DND-41 (cell line): ENCODE results near the gene TOP3B.

Experiments
- ATAC-seq: fragments of 200-7000 bp; cut with Tn5 transposase; 3 replicates; pipeline ENCODE4 v1.9.1; 2021; ENCODE audit warnings: low read depth; ENCODE audit not compliant: insufficient read depth
- DNase-seq: peaks from one replicate; pipeline ENCODE4 v3.0.0-alpha.2; 2020
- H2AFZ ChIP-seq: 2 replicates; pipeline ENCODE4 v1.6.0; 2012; ENCODE audit warnings: low read depth, low read length
- H3K27ac ChIP-seq: 2 replicates; pipeline ENCODE4 v1.5.1; 2012; ENCODE audit warnings: low read length, inconsistent platforms
- H3K27me3 ChIP-seq: fragments of 200-600 bp; sonication (generic); 2 replicates; pipeline ENCODE4 v1.6.0; 2012; ENCODE audit warnings: low read length, mild to moderate bottlenecking, inconsistent platforms; ENCODE audit not compliant: insufficient read depth, poor library complexity
- H3K36me3 ChIP-seq: 2 replicates; pipeline ENCODE4 v1.5.1; 2012; ENCODE audit warnings: low read length, inconsistent platforms; ENCODE audit not compliant: insufficient read depth
- H3K4me1 ChIP-seq: 2 replicates; pipeline ENCODE4 v1.5.1; 2012; ENCODE audit warnings: mild to moderate bottlenecking, low read length; ENCODE audit not compliant: insufficient read depth
- H3K4me2 ChIP-seq: 2 replicates; pipeline ENCODE4 v1.6.0; 2012; ENCODE audit warnings: mild to moderate bottlenecking, moderate library complexity, low read length, inconsistent platforms; ENCODE audit not compliant: insufficient read depth
- H3K4me3 ChIP-seq, 2 experiments: fragments of 200-600 bp in 1 of 2; shearing (Covaris generic) in 1 of 2; 2 replicates each; pipeline ENCODE4 v1.5.1; 2012 to 2016; ENCODE audit warnings: inconsistent platforms in 2 of 2, low read length in 2 of 2, mild to moderate bottlenecking in 2 of 2, low read depth in 1 of 2, moderate library complexity in 1 of 2
- H3K79me2 ChIP-seq: 2 replicates; pipeline ENCODE4 v1.6.0; 2012; ENCODE audit warnings: low read length, inconsistent platforms; ENCODE audit not compliant: insufficient read depth
- H3K9ac ChIP-seq: 2 replicates; pipeline ENCODE4 v1.6.0; 2012; ENCODE audit warnings: low read depth, mild to moderate bottlenecking, inconsistent platforms, low read length, moderate library complexity
- H3K9me3 ChIP-seq: 2 replicates; pipeline ENCODE4 v1.5.1; 2012; ENCODE audit warnings: low read length, moderate library complexity, mild to moderate bottlenecking, inconsistent platforms; ENCODE audit not compliant: insufficient read depth, severe bottlenecking
- H4K20me1 ChIP-seq: 2 replicates; pipeline ENCODE4 v1.6.0; 2012; ENCODE audit warnings: low read length; ENCODE audit not compliant: insufficient read depth
- EZH2 ChIP-seq: IDR thresholded peaks from 3 replicates; pipeline ENCODE4 v1.6.1; 2012; ENCODE audit warnings: borderline replicate concordance, low read depth, mild to moderate bottlenecking, moderate library complexity, low read length, inconsistent platforms; ENCODE audit not compliant: severe bottlenecking
- TF ChIP-seq, protein P1 (sequence below): IDR thresholded peaks from 2 replicates; pipeline ENCODE4 v1.5.1; 2012; ENCODE audit warnings: borderline replicate concordance, low read length, moderate library complexity, mild to moderate bottlenecking; ENCODE audit not compliant: poor library complexity, severe bottlenecking; ENCODE audit errors: extremely low read depth

The TOP3B gene

GRCh38 chr22:21964234-21964633 lies 18.4 kb downstream of the TOP3B start:
- DNase-seq (no peak), ATAC-seq (no peak)
- Histone ChIP-seq H3K4me3 (no peak overlapping the region), H3K4me2 (no peak overlapping the region), H3K4me1 (no peaks in the 10 kb centered on the region), H3K79me2 (no peaks in the 10 kb centered on the region), H3K27me3 (no peaks in the 10 kb centered on the region), H3K9ac (no peak overlapping the region), H3K9me3 (no peaks in the 10 kb centered on the region), H2AFZ (no peak overlapping the region), H4K20me1 (no peaks in the 10 kb centered on the region; the same call in 1 of the 2 replicates), H3K36me3 (peaks cover 94% of the 10 kb centered on the region), H3K27ac (no peak overlapping the region)
- no peak for TF ChIP-seq EZH2

- Histone ChIP-seq H3K36me3 (peaks cover 95% of the 10 kb centered on the region), H3K27ac (no peak overlapping the region), H2AFZ (no peak overlapping the region), H4K20me1 (no peaks in the 10 kb centered on the region; the same call in 1 of the 2 replicates), H3K4me2 (no peak overlapping the region), H3K4me3 (no peak overlapping the region), H3K79me2 (no peaks in the 10 kb centered on the region), H3K27me3 (no peaks in the 10 kb centered on the region), H3K9me3 (no peaks in the 10 kb centered on the region), H3K4me1 (no peaks in the 10 kb centered on the region), H3K9ac (no peak overlapping the region)
- ATAC-seq (no peak), DNase-seq (no peak)
- TF ChIP-seq EZH2, result no peak
Observed at GRCh38 chr22:21963790-21964211, 18.8 kb downstream of the TOP3B start.

- Histone ChIP-seq H3K4me3 (no peak overlapping the region), H3K36me3 (peaks cover 95% of the 10 kb centered on the region), H3K4me1 (no peaks in the 10 kb centered on the region), H3K27ac (no peak overlapping the region), H3K27me3 (no peaks in the 10 kb centered on the region), H3K79me2 (no peaks in the 10 kb centered on the region), H3K9ac (no peak overlapping the region), H3K9me3 (no peaks in the 10 kb centered on the region), H2AFZ (no peak overlapping the region), H3K4me2 (no peak overlapping the region), H4K20me1 (no peaks in the 10 kb centered on the region; the same call in 1 of the 2 replicates)
- ATAC-seq (no peak), DNase-seq (no peak)
- no peak for TF ChIP-seq EZH2
- TF ChIP-seq, protein P1, sequence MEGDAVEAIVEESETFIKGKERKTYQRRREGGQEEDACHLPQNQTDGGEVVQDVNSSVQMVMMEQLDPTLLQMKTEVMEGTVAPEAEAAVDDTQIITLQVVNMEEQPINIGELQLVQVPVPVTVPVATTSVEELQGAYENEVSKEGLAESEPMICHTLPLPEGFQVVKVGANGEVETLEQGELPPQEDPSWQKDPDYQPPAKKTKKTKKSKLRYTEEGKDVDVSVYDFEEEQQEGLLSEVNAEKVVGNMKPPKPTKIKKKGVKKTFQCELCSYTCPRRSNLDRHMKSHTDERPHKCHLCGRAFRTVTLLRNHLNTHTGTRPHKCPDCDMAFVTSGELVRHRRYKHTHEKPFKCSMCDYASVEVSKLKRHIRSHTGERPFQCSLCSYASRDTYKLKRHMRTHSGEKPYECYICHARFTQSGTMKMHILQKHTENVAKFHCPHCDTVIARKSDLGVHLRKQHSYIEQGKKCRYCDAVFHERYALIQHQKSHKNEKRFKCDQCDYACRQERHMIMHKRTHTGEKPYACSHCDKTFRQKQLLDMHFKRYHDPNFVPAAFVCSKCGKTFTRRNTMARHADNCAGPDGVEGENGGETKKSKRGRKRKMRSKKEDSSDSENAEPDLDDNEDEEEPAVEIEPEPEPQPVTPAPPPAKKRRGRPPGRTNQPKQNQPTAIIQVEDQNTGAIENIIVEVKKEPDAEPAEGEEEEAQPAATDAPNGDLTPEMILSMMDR, result no peak
Observed at GRCh38 chr22:21963286-21963685, 19.3 kb downstream of the TOP3B start.

DNA sequence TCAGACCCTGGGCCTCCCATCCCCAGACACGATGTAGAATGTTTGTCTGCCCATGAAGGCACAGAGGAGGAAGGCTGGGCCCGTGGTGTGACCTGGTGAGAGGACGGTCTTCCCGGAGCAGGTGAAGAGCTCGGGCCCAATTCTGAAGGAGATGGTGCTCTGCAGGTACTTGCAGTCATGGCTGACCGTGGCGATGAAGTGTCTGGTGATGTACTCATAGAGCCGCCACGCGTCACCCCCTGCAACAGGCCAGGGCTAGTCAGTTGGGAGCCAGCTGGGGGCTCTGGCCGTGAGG lies 20.0 kb downstream of the TOP3B start:
- Histone ChIP-seq H2AFZ (no peak overlapping the region), H3K27ac (no peak overlapping the region), H3K9ac (no peak overlapping the region), H3K79me2 (no peaks in the 10 kb centered on the region), H4K20me1 (no peaks in the 10 kb centered on the region; the same call in 1 of the 2 replicates), H3K4me1 (no peaks in the 10 kb centered on the region), H3K27me3 (no peaks in the 10 kb centered on the region), H3K9me3 (no peaks in the 10 kb centered on the region), H3K4me2 (no peak overlapping the region), H3K36me3 (peaks cover 94% of the 10 kb centered on the region), H3K4me3 (no peak overlapping the region)
- ATAC-seq, result no peak
- DNase-seq, result no peak
- TF ChIP-seq, protein P1, result no peak
- no peak for TF ChIP-seq EZH2
